Purkinje cell (primary cell): ENCODE measurements around the gene ZNF30. TPM values are rescaled to one million over a fixed set of nuclear protein-coding genes. Genes with fewer than 3 reads are reported as not detected.

Experiments used
- polyA plus RNA-seq: library from polyadenylated mRNA; unstranded; fragments of >200 nt; fragmentation: Nextera tagmentation; gene quantifications from 2 replicates; pipeline ENCODE4 v1.2.1, GENCODE V29; 2014

Gene ZNF30
- 4.4 and 4.6 TPM in 2 replicates for polyA plus RNA-seq

DNA sequence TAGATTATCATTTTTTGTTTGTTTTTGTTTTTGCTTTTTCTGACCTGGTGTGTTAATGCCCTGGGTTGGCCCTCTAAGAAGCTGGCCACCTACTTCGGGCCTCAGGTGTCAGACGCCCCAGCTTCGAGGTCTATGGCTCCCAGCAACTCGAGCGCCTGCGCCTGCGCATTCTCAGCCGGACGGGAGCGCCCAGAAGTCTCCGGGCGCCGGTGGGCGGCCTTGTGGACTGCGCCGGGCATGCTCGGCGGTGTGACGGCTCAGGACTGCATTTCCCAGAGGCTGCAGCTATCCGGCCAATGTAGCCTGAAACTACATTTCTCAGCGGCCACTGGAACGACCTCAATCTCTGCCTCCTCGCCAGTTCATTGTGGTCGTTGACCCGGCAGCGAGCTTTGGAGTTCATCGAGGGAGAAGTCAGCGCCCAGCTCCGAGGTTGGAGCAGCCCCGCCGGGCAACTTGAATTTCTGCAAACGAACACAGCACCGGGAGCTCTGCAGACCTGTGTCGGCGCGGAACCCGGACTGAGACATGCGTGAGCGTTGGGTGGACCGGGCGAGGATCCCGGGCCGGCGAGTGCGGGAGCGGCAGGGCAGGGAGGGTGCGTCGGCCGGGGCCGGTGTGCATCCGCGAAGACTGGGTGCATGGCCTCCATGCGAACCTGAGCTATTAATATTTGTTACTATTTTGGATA, at the start of gene ZNF30:
Gene ZNF30 (plus strand): TSS at position 219 of the 691 bp plus-strand sequence. CDS start 3,045 bp downstream, outside the sequence.

DNA sequence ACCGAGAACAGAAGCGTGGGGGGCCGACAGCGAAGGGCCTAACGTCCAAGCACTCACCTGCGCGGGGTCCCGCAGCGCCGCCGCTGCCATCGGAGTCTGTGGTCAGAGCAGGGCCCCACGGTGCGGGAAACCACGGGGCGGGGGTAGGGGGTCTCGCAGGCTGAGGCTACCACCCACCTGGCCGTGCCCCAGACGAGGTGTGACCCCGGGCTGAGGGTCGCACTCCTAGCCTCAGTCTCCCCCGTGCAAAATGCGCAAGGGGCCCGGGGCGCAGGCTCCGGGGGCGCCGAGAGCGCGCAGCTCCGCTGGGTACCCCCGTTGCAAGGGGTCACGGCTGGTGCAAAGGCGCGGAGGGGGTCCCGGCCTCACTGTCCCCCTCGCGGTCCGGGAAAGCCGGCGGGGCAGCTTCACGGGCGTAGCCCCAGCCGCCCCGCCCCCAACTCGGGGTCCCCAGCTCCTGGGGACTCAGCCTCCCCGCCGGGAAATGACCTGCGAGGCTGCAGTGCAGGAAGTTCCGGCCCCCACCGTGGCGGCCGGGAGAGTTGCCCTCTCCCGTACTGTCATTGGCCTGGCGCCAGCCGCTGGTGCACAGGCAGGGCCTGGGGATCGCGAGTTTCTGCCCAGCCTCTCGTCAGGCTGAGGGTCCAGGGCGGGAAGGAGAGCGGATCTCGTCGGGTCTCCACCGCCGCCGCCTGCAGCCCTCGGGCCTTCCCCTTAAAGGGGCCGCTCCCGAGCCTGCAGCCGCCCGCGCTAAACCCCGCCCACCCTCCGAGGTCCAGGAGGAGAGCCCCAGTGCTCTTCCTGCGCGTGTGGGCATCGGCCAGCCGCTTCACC, 37.1 kb downstream of the ZNF30 start, which contains the start of gene ZNF792:
Gene ZNF792 (minus strand): TSS at position 657 of the 834 bp plus-strand sequence. CDS start 567 bp downstream, at position 90.

Other genes starting within 250 kb of the ZNF30 start
- not detected in 2 replicates for gene SCGB2B2, start 249.7 kb upstream of the ZNF30 start, polyA plus RNA-seq
- gene ZNF302, start 249.2 kb upstream of the ZNF30 start, polyA plus RNA-seq = 96.4 and 118 TPM in 2 replicates
- 13.7 and 23.8 TPM in 2 replicates for gene ZNF181, start 192.7 kb upstream of the ZNF30 start, polyA plus RNA-seq
- gene ZNF599, start 153.7 kb upstream of the ZNF30 start, polyA plus RNA-seq = 2.1 and 3.7 TPM in 2 replicates
- 0.50 TPM in 1 of 2 replicates, not detected in the other for gene ZNF792, start 37.3 kb downstream of the ZNF30 start, polyA plus RNA-seq
- 0.64 and 1.0 TPM in 2 replicates for gene GRAMD1A, start 73.4 kb downstream of the ZNF30 start, polyA plus RNA-seq
- gene SCN1B, start 103.6 kb downstream of the ZNF30 start, polyA plus RNA-seq = 1.9 and 2.0 TPM in 2 replicates
- 0.13 and 0.67 TPM in 2 replicates for gene HPN, start 114.8 kb downstream of the ZNF30 start, polyA plus RNA-seq
- 0.67 and 3.5 TPM in 2 replicates for gene FXYD3, start 188.9 kb downstream of the ZNF30 start, polyA plus RNA-seq
- gene LGI4, start 208.2 kb downstream of the ZNF30 start, polyA plus RNA-seq = 2.8 and 6.4 TPM in 2 replicates
- gene FXYD1, start 211.9 kb downstream of the ZNF30 start, polyA plus RNA-seq = 6.4 and 8.3 TPM in 2 replicates
- gene FXYD7, start 216.4 kb downstream of the ZNF30 start, polyA plus RNA-seq = 62.3 and 64.4 TPM in 2 replicates
- gene FXYD5, start 227.8 kb downstream of the ZNF30 start, polyA plus RNA-seq = 7.1 TPM in 1 of 2 replicates, not detected in the other